Measurements from ENCODE around the gene THOC5.

The THOC5 gene

GRCh38 chr22:29473001-29473400 lies 80.6 kb downstream of the THOC5 start:
- DNase-seq (ENCODE audit: low spot score), result no peak

- DNase-seq (ENCODE audit: low spot score), result peak; percentile 86
Observed at GRCh38 chr22:29470159-29470855, 83.2 kb downstream of the THOC5 start.

- DNase-seq (ENCODE audit: low spot score), result no peak
Observed at GRCh38 chr22:29469755-29470154, 83.8 kb downstream of the THOC5 start.

DNA sequence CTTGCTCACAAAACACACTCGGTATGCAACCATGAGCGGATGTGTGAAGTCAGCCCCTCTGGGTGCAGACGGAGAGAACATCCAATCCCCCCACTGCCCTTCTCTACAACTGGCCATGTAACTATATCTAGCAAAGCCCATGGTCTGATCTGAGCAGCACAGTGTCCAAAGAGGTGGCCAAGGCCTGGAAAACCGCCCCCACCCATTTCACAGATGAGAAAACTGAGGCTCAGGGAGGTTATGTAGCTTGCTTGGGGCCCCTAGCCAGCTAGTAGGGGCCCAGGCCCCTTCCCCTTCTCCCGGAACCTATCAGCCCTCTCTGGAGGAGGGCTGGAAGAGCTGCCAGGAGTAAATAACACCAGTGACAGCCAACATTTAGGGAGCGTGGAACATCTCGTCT lies 89.0 kb downstream of the THOC5 start:
- no peak for DNase-seq (ENCODE audit: low spot score)

GRCh38 chr22:29463629-29464028 lies 89.9 kb downstream of the THOC5 start:
- no peak for DNase-seq (ENCODE audit: low spot score)

GRCh38 chr22:29461263-29461662 lies 92.3 kb downstream of the THOC5 start:
- no peak for DNase-seq (ENCODE audit: low spot score)

DNA sequence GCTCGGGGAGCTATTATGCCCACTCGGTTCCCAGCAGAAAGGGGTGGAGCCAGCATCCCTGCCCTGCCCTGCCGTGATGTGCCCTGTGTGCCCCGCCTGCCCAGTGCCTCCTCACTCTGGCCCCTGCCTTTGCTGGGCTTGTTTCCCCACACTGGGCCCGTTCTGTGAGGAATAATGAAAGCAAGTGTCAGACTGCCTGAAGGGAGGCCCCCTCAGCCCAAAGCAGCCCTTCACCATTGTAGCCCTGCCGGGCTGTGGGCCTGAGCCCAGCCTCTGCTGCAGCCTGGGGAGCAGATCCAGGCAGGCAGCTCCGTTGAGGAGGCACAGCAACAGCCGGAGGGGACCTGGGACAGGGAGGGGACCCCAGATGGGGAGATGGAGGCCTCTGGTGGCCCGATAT lies 93.8 kb downstream of the THOC5 start:
- DNase-seq (ENCODE audit: low spot score), result no peak

DNA sequence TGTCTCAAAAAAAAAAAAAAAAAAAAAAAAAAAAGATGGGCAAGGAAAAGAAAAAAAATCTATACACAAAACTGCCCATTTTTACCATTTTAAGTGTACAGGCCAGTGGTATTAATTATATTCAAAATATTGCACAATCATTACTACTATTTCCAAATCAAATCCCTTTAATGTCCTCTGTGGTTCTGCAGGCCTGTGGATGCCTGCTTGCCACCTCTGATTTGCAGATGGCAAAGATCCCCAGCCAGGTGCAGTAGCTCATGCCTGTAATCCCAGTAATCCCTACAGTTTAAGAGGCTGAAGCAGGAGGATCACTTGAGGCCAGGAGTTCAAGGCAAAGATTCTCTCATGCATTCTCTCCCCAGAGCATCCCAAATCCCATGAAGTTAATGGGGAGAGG lies 95.0 kb downstream of the THOC5 start:
- peak; percentile 43 for DNase-seq (ENCODE audit: low spot score)

GRCh38 chr22:29457730-29458129 lies 95.8 kb downstream of the THOC5 start:
- peak; percentile 54 for DNase-seq (ENCODE audit: low spot score)

DNA sequence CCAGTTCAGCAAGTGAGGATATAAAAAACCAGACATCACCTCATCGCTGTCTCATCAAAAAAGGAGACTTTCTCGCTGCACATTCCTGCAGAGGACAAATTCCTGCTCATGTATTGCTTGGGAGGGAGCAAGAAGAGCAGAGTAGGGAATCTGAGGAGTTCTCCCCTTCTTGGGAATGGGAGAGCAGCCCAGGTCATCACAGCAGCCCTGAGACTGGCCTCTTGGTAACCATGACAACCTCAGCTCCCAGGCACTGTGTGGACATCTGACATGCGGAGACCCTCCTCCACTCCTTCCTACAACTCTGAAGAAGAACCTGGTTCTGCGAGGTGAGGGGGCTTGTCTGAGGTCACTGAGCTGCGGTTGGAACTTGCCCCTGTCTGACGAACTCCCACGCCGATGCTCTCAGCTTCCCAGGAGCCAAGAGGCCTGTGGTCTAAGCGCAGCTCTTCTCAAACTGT lies 97.3 kb downstream of the THOC5 start:
- no peak for DNase-seq (ENCODE audit: low spot score)
